CD4-positive, alpha-beta T cell treated with Interleukin-6 at 100 ng/mL for 8 hours (primary cell): ENCODE measurements around the gene CEP162.
"Not testable (repeated sequence)": the region's sequence is repeated elsewhere in the genome, so short reads cannot be mapped to it uniquely, and the experiment has no call there.

Experiments
- DNase-seq: peaks from one replicate; pipeline ENCODE4 v3.0.0-alpha.2; 2020; ENCODE audit warnings: mixed read lengths, low spot score

Gene CEP162

DNA sequence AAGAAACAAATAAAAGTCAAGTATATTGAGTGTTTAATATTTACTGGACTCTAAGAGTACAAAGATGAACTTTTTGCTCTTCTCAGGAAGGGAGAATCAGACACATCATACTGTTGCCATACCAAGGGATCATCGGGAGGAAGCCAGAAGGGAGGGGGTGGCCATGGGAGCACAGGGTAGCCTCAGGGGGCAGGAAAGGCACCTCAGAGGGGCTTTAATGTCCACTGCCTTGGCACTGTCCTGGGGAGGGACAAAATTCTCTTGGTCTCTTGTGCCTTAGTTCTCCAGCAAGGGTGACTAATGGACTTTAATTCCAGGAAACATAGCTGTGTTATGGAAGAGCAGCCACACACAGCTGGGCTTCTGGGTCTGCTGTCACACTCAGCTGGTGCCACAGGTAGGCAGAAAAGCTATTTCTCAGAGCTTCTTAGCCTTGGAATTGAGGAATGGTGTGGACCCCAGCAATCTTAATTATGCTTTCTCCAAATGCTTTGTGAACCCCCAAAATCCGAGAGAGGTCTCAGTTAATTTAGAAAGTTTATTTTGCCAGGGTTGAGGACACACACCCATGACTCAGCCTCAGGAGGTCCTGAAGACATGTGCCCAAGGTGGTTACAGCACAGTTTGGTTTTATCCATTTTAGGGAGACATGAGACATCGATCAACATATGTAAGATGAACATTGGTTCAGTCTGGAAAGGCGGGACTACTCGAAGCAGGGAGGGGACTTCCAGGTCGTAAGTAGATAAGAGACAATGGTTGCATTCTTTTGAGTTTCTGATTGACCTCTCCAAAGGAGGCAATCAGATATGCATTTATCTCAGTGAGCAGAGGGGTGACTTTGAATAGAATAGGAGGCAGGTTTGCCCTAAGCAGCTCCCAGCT, 140.7 kb downstream of the CEP162 start:
- DNase-seq = no peak

DNA sequence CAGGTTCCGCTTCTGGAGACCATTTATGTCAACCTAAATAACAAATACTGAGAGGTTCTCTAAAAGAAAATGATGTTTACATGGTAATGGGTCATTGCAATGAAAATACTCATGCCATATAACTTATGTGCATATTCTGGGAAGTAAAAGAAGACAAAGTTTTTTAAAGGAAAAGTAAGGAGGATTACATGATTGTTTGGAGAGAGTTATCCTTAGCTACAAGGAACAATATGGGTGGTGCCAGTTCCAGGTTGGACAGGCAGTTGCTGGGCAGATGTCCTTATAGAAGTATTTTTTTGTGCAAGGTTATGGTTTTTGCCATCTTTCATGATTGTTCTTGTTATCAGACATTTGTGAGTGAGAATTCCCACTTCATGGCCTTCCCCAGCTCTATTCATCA, 141.4 kb downstream of the CEP162 start:
- no peak for DNase-seq

DNA sequence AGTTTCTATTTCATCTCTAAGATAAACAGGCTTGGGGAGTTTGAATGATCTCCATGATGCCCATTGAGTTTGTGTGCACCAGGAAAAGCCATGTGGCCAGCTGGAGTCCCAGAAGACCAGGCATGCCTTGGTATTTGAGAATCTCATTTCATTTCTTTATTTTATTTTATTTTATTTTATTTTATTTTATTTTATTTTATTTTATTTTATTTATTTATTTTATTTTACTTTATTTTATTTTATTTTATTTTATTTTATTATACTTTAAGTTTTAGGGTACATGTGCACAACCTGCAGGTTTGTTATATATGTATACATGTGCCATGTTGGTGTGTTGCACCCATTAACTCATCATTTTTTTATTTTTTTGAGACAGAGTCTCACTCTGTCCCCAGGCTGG, 142.7 kb downstream of the CEP162 start:
- not testable (repeated sequence) for DNase-seq

DNA sequence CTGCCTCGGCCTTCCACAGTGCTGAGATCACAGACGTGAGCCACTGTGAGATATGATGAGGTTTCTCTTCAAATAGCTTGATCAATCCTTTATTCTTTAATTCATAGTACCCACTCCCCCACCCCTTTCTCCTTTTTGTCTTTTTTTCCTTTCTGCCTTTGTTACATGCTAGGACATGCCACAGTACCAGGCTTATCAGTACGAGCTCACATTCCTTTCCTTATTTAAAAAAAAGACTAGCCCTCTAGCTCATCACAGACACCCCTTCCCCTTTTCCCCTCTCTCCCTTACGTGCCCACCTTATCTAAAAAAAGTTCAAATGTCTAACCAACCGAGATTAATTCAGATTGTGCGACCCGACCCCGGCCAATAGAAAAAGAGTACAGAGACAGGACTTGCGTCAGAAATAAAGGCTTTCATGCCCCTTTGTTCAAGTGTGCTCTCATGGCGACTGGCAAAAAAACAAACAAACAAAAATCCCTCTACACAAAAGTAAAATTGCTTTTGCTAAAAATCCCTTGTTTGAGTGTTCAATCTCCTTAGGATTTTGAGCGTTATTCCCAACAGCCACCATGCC, 144.7 kb downstream of the CEP162 start:
- DNase-seq = no peak

DNA sequence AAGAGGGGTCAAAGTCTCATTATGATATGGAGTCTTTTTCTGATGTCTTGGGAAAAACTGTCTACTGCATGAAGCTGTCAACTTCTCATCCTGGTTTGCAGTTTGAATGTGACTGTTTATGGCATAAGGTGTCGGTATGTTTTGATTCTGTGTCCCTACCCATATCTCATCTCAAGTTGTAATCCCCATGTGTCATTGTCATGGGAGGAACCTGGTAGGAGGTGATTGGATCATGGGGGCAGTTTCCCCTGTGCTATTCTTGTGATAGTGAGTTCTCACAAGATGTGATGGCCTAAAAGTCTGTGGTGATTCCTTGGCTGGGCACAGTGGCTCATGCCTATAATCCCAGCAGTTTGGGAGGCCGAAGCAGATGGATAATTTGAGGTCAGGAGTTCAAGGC, 146.2 kb downstream of the CEP162 start:
- DNase-seq = no peak

DNA sequence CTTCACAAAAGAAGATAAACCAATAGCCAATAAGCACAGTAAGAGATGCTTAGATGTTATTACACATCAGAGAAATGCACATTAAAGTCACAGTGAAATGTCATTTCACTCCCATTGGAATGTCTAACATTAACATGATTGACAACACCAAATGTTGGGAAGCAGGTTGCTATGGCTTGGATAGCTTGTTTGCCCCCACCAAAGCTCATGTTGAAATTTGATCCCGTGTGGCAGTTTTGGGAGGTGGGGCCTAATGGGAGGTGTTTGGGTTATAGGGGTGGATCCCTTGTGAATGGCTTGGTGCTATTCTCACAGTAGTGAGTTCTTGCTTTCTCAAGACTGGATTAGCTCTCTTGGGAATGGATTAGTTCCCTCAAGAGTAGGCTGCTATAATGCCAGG, 149.1 kb downstream of the CEP162 start:
- DNase-seq = no peak

DNA sequence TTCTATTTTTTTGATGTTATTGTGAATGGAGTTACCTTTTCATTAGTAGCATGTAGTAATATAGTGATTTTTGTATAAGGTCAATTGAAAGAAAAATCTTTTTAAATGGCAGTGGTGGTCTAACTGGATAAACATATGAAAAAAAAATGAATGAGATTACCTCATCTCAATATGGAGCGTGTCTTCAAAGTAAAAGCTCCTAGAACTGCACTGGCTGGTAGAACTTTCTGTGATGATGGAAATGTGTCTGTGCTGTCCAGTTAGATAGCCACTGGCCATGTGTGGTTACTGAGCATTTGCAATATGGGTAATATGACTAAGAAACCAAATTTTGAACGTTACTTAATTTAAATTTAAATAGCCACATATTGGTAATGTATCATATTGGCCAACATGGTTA, 149.8 kb downstream of the CEP162 start:
- DNase-seq = no peak

DNA sequence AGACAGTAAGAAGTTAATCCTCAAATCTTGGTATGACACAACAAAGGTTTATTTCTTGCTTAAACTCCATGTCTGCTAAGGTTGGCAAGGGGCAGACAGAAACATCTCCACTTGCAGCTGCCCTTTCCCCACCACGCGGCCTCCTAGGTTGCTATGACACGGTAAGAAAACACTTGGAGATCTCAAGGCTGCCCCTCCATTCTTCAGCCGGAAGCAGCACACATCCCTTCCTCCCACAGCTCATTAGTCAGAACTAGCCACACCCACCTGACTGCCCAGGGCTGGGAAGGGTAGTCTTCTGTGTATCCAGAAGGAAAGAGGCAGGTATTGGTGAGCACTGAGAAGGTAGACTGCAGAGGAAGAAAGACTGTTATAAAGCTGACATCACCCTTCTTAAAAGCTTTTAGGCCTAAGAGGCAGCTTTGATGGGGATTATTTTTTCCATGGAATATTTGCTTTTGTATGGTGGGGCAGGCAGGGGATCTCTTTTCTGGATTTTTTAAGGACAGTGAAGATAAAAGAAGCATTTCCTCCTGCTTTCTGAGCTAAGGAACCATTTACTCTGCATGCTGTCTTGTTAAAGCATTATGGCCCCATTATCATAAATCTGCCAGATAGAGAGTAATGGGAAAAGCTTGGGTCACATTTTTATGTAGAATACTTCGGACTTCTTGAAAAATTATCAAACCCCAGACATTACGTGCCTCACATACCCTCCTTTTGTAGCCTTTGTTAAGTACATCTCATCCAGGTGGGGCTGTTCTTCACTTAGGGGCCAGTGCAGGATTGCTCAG, 152.3 kb downstream of the CEP162 start:
- DNase-seq = no peak
